Stimulated activated naive B cell treated with anti-CD40 and anti-IgM and Interleukin-4, amounts not matched to agents 10 μg/mL and 1 μg/mL and 100 μg/mL, for 72 hours (primary cell): Measurements from ENCODE around the gene NSFL1C.

Experiments used
- ATAC-seq, 2 donors: fragments of 150-1000 bp; cut with Tn5 transposase; replicated peaks; 2 replicates each; pipeline ENCODE4 v1.10.0; 2021; ENCODE audit warnings: moderate library complexity in 1 of 2
- DNase-seq: peaks from one replicate; pipeline ENCODE4 v3.0.0; 2021
- H3K27ac Mint-ChIP-seq: one replicate; pipeline ENCODE4 v1.8.0; 2022; ENCODE audit warnings: mild to moderate bottlenecking, mixed read lengths
- H3K27me3 Mint-ChIP-seq, 2 donors: one replicate each; pipeline ENCODE4 v1.8.0; 2022; ENCODE audit warnings: mixed read lengths in 2 of 2
- H3K36me3 Mint-ChIP-seq, 2 donors: one replicate each; pipeline ENCODE4 v1.8.0; 2022; ENCODE audit warnings: mixed read lengths in 2 of 2, mild to moderate bottlenecking in 1 of 2
- H3K4me1 Mint-ChIP-seq, 2 donors: one replicate each; pipeline ENCODE4 v1.8.0; 2022; ENCODE audit warnings: mixed read lengths in 2 of 2, mild to moderate bottlenecking in 1 of 2
- H3K4me3 Mint-ChIP-seq, 2 donors: one replicate each; pipeline ENCODE4 v1.8.0; 2022; ENCODE audit warnings: mild to moderate bottlenecking in 2 of 2, mixed read lengths in 2 of 2, moderate library complexity in 1 of 2
- H3K9me3 Mint-ChIP-seq, 2 donors: one replicate each; pipeline ENCODE4 v1.8.0; 2022; ENCODE audit warnings: mixed read lengths in 2 of 2, mild to moderate bottlenecking in 1 of 2

Gene NSFL1C

DNA sequence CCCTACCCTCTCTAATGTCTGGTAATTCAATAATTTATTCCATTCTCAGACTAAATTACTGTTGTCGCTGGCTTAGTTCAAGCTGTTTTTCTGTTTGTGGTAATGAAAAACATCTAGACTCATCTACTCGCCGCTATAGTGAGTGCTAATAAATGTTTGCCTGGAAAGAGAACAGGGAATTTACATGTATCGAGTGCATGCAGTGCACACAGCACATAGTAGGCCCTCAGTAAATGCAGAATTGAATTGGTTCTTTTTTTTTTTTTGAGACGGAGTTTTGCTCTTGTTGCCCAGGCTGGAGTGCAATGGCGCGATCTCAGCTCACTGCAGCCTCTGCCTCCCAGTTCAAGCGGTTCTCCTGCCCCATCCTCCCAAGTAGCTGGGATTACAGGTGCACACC lies 7.7 kb upstream of the NSFL1C start:
- DNase-seq (no peak), ATAC-seq (no peak)
- Mint-ChIP-seq H3K9me3 (peaks cover 0 to 3% of the 10 kb centered on the region in 2 donors), H3K36me3 (no peaks in the 10 kb centered on the region), H3K27me3 (peaks cover 5 to 7% of the 10 kb centered on the region in 2 donors), H3K4me3 (no peak overlapping the region), H3K27ac (no peak overlapping the region), H3K4me1 (peaks cover 21 to 24% of the 10 kb centered on the region in 2 donors)

DNA sequence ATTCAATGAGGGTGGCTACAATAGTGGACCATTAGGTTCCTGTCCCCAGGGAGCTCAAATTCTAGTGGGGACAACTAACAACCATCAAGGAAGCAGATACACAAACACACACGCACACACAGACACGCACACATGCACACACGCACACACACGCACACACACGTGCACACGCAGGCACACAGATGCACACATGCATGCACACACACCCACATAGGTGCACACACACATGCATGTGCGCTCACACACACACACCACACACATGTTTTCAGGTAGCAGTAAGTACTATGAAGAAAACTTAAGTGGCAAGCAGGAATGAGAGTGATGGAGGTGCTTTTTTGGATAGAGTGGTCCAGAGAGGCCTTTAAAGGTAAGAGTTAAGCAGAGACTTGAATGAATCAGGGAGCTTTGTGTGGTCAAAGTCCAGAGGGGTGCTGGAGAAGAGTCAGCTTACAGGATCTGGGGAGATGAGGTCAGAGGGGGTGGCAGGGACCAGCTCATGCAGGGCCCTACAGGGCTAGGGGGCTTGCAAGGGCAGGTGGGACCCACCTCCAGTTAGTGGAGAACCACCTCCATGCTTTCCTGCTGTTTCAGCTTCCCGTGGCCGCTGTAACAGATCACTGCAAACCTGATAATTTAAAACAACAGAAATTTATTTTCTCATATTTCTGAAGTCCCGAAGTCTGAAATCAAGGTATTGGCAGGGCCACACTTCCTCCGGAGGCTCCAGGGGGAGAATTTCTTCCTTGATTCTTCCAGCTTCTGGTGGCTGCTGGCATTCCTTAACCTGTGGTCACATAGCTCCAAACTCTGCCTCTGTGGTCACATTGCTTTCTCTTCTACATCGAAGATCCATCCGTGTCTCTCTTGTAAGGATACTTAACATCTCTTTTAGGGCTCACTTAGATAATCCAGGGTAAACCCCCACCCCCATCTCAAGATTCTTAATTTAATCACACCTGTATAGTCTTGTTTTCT lies 6.9 kb upstream of the NSFL1C start:
- Mint-ChIP-seq H3K27ac (peak overlapping the region; percentile 83), H3K4me1 (peaks cover 21 to 29% of the 10 kb centered on the region in 2 donors), H3K27me3 (peaks cover 2 to 7% of the 10 kb centered on the region in 2 donors), H3K9me3 (peaks cover 0 to 3% of the 10 kb centered on the region in 2 donors), H3K36me3 (no peaks in the 10 kb centered on the region), H3K4me3 (no peak overlapping the region)
- DNase-seq = no peak
- no peak for ATAC-seq

DNA sequence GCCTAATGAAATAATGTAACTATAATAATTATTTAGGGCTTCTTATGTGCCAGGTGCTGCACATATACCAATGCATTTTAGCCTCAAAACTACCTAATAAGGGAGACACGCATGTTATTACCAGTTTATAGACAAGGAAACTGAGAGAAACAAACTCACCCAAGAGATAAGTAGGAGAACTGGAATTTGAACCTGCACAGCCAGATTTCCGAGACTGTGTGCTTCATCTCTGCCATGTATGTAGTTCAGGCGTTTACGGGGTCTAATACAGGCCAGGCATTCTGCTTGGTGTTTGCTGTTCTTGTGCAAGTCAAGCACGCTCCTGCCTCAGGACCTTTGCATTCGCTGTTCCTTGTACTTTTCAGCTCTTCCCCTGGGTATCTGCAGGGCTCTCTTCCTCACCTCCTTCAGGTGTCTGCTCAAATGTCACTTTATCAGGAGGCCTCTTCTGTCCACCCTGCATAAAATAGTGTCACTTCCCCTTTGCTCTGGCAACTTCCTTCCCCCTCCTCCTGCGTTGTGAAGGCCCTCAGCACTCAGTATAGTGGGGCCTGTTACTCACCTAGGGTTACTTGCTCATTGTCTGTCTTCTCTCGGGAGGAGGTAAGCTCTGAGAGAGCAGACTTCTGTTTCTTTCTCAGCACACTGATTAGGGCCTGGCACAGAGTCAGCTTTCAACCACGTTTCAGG lies 6.1 kb upstream of the NSFL1C start:
- ATAC-seq (peak; percentile 86 to 89), DNase-seq (peak; percentile 25)
- H3K27me3 Mint-ChIP-seq = peaks cover 0 to 2% of the 10 kb centered on the region in 2 donors
- H3K36me3 Mint-ChIP-seq = no peaks in the 10 kb centered on the region
- peak overlapping the region; percentile 83 for H3K27ac Mint-ChIP-seq
- peaks cover 27 to 34% of the 10 kb centered on the region in 2 donors for H3K4me1 Mint-ChIP-seq
- peaks cover 3 to 5% of the 10 kb centered on the region in 2 donors for H3K9me3 Mint-ChIP-seq
- H3K4me3 Mint-ChIP-seq = no peak overlapping the region

DNA sequence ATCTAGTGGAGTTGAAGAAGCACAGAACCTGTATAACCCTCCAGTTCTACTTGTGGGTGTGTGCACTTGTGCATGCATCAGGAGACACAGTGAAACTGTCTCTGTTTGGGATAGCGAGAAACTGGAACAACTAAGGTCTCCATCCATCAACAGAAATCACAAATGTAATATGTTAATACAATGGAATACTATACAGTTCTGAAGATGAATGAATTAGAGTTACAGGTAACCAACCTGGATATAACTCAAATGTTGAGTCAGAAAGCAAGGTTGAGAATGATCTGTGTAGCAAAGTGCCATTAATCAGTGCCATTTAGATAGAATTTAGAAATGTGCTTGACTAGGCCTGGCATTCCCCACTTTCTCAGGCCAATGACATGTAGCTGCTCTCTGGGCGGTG lies 4.6 kb upstream of the NSFL1C start:
- DNase-seq (no peak), ATAC-seq (no peak)
- H3K36me3 Mint-ChIP-seq = no peaks in the 10 kb centered on the region
- H3K4me1 Mint-ChIP-seq = peaks cover 35 to 40% of the 10 kb centered on the region in 2 donors
- H3K27ac Mint-ChIP-seq = no peak overlapping the region
- H3K4me3 Mint-ChIP-seq = no peak overlapping the region
- H3K9me3 Mint-ChIP-seq = peaks cover 3 to 5% of the 10 kb centered on the region in 2 donors
- no peaks in the 10 kb centered on the region for H3K27me3 Mint-ChIP-seq

DNA sequence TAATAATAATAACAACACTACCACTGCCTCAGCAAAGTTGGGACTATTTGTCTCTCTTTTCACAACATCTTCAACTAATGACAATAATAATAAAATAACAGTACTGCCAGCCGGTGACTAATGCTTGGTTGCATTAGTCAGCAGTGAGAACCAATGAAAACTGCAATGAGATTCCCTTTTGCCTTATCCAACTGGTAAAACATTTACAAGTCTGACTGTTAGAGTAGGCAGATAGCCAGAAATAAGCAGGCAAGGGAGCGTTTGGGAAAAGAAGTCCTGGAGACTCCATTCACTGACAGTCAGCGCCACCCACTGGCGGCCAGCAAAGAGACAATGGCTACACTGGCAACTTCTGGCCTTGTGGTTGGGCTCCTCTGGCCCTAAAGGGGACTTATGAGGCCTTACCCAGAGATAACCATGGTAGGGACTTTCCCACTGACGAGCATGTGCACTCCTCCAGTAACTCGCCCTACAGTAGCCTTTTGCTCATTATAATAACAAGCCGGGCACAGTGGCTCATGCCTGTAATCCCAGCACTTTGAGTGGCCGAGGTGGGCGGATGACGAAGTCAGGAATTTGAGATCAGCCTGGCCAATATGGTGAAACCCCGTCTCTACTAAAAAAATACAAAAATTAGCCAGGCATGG lies 3.4 kb upstream of the NSFL1C start:
- DNase-seq (peak; percentile 41), ATAC-seq (peak; percentile 33 to 51)
- Mint-ChIP-seq H3K27ac (peak overlapping the region; percentile 51), H3K4me1 (peaks cover 41 to 47% of the 10 kb centered on the region in 2 donors), H3K36me3 (no peaks in the 10 kb centered on the region), H3K9me3 (peaks cover 3 to 5% of the 10 kb centered on the region in 2 donors), H3K4me3 (no peak overlapping the region), H3K27me3 (no peaks in the 10 kb centered on the region)

DNA sequence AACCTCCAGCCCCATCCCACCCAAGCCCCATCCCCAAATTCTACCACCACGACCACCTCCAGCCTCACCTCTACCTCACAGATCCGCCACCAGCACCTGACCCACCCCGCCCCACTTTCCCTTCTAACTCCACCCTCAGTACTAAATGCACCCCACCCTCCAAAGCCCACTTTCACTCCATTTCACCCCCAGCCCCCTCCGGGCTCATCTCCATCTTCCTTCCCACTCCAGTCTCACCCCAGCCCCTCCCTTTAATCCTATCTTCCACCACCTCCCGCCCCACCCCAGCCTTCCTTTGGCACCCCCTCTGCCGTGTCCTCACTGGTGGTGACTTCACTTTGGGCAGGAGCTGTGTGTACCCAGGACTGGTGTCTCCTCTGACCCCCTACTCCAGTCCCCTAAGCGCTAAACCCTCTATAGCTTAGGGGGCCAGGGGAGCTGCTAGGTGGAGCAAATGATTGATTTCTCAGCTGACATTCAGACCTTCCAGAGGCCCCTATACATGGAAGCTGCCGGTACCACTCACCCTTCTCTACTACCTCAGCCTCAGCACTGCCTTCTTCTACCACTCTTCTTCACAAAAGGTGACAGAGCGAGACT lies 2.8 kb upstream of the NSFL1C start:
- H3K36me3 Mint-ChIP-seq = peaks cover 0 to 1% of the 10 kb centered on the region in 2 donors
- no peak for DNase-seq
- H3K27ac Mint-ChIP-seq = no peak overlapping the region
- H3K27me3 Mint-ChIP-seq = no peaks in the 10 kb centered on the region
- peaks cover 3 to 5% of the 10 kb centered on the region in 2 donors for H3K9me3 Mint-ChIP-seq
- ATAC-seq = no peak
- H3K4me1 Mint-ChIP-seq = peaks cover 46 to 53% of the 10 kb centered on the region in 2 donors
- no peak overlapping the region for H3K4me3 Mint-ChIP-seq

DNA sequence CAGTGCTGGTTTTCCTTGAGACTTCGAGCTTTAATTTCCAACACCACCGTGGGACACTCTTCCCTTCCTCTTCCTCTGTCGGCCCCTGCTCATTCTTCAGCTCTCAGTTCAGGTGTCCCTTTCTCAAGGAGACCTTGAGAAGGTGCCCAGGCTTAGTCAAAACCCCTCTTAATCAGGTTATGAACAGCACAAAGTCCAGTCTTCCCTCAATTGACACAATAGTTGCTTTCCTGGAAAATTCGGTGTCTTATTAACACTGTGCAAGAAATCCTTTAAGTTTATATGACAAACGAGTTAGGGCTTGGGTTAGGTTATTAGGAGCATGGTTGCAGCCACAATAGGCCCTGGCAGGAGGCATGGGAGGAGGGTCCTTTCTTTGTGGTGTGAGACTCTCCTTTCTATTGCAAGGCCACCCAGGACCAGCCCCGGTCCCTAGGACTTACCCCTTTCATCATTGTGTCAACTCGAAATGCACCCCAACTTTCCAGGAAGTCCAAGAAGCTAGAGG lies 1.5 kb upstream of the NSFL1C start:
- Mint-ChIP-seq H3K4me1 (peaks cover 55 to 64% of the 10 kb centered on the region in 2 donors), H3K9me3 (peaks cover 3 to 5% of the 10 kb centered on the region in 2 donors), H3K36me3 (peaks cover under 1 to 7% of the 10 kb centered on the region in 2 donors), H3K27me3 (no peaks in the 10 kb centered on the region), H3K4me3 (peak overlapping the region; percentile 89 to 93), H3K27ac (peak overlapping the region; percentile 95)
- DNase-seq = no peak
- no peak for ATAC-seq

DNA sequence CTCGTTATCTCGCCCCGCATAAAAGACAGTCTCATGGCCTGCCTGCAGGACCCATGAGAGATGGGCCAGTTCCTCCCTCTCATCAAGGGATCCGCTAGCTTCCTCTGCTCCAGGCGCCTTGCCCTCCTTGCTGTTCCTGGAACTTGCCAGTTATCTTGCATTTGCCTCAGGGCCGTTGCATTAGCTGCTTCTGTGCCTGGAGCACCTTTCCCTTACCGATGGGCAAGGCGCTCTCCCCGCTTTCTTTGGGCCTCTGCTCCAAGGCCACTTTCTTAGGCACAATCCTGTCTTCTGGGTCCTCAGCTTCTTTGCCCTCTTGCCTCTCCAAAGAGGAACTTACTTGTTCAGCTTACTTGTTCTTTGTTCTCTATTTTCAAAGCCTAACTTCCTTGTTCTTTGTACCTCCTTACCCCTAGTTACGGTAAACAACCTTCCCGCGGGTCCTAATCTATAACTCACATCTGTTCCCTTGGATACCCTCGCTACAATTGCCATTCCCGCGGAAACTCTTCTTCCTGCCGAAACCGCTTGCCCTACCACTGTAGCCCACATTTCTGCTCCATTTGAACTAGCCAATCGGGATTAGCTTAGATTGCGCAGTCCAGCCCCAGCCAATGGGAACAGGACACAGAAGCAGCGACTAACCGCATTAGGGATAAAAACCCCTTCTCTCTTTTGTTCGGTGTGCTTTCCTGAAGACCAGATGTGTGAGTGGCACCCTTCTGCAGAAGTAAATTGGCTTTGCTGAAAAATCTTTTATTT lies 887 bp upstream of the NSFL1C start:
- Mint-ChIP-seq H3K4me1 (peaks cover 51 to 61% of the 10 kb centered on the region in 2 donors), H3K4me3 (peak overlapping the region; percentile 89 to 93), H3K27me3 (no peaks in the 10 kb centered on the region), H3K36me3 (peaks cover 5 to 11% of the 10 kb centered on the region in 2 donors), H3K27ac (peak overlapping the region; percentile 95), H3K9me3 (peaks cover 2 to 5% of the 10 kb centered on the region in 2 donors)
- ATAC-seq (peak; percentile 19 to 45), DNase-seq (peak; percentile 19)

DNA sequence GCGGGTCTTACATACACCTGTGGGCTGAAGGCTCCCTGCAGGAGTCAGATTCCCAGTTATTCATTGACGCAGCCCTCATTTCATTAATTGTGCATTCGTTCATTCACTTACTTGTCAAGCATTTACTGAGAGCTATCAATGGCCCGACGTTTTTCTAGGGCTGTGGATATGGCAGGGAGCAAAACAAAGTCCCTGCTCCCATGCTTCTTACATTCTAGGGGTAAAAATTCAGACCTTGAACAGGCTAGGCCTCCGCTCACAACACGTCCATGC lies 369 bp upstream of the NSFL1C start:
- H3K27ac Mint-ChIP-seq = peak overlapping the region; percentile 95
- peaks cover 5 to 11% of the 10 kb centered on the region in 2 donors for H3K36me3 Mint-ChIP-seq
- peaks cover 51 to 60% of the 10 kb centered on the region in 2 donors for H3K4me1 Mint-ChIP-seq
- peaks cover 2 to 5% of the 10 kb centered on the region in 2 donors for H3K9me3 Mint-ChIP-seq
- no peak for DNase-seq
- ATAC-seq = no peak
- H3K4me3 Mint-ChIP-seq = peak overlapping the region; percentile 89 to 93
- H3K27me3 Mint-ChIP-seq = no peaks in the 10 kb centered on the region

DNA sequence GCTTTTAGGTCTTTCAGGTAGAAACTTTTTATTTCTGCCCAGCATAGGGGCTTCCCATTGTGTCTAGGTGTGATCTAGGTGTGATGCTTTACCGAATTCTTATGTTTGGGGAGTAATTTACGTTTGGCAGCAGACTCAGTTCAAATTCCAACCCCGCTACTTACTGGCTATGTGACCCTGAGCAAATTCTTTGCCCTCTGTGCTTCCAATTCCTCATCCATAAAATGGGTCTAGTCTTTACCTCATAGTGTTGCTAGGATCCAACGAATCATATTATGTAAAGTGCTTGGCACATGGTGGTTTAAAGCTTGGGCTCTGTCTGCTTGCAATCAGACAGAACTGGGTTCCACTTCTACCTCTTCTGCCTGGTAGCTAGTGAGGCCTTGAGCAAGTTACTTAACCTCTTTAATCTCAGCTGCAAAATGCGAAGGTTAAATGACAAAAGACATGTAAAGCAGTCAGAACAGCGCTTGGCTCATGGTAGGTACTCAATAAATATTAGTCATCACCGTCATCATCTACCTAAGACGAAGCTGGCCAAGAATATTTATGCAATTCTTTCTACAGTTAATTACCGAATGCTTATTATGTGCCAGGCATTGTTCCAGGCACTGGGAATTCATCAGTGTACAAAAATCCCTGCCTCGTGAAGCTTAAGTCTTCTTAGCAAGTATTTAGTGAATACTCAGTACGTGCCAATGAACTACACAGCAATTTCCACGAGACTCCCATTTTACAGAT lies 1.0 kb downstream of the NSFL1C start:
- Mint-ChIP-seq H3K27ac (peak overlapping the region; percentile 91), H3K4me3 (peak overlapping the region; percentile 89 to 93), H3K36me3 (peaks cover 10 to 19% of the 10 kb centered on the region in 2 donors), H3K27me3 (no peaks in the 10 kb centered on the region), H3K9me3 (peaks cover 2 to 5% of the 10 kb centered on the region in 2 donors), H3K4me1 (peaks cover 45 to 69% of the 10 kb centered on the region in 2 donors)
- DNase-seq = no peak
- no peak for ATAC-seq

DNA sequence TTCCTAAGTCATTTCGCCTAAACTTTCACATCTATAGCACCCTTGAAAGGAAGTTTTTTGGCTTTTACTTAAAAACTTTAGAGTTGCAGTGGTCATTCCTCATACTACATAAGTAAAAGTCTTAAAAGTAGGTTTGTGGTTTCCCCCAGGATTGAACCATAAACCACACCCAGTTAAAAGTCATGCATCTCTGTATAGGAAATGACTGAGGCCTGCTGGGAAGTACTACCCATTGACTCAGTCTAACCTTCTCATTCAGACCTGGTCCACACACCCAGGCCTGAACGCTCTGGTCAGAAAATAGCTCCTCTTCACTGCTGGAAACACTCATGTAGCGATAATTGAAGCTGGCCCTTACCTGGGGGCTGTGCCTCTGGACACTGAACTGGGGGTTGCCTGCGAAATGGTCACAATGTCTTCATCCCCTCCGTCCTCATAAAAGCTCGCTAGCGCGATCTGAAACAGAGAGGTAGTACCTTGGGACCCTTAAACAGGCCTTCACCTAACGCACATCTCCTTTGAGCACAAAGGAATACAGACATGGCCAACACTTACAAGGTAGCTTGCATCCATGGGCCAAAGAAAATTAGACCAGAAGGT lies 2.6 kb downstream of the NSFL1C start:
- ATAC-seq = no peak
- Mint-ChIP-seq H3K4me1 (peaks cover 41 to 58% of the 10 kb centered on the region in 2 donors), H3K9me3 (peaks cover 2 to 5% of the 10 kb centered on the region in 2 donors), H3K27ac (no peak overlapping the region), H3K4me3 (no peak overlapping the region), H3K36me3 (peaks cover 19 to 33% of the 10 kb centered on the region in 2 donors), H3K27me3 (no peaks in the 10 kb centered on the region)
- DNase-seq = no peak

DNA sequence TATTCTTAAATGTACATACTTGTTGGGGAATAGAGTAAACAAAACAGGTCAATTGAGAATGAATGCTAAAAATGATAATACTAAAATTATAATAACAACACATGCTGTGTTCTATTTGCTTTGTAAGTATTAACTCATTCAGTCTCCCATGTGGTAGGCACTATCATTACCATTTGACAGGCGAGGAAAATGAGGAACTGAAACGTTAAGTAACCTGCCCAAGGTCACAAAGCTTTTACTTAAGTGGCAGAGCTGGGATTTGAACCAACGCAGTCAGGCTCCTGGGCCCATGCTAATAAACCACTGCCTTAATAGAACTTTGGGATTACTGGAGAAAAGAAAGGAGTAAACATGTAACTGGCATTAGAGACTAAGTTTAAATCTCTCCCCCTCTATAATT lies 3.8 kb downstream of the NSFL1C start:
- Mint-ChIP-seq H3K27ac (no peak overlapping the region), H3K4me1 (peaks cover 37 to 53% of the 10 kb centered on the region in 2 donors), H3K27me3 (no peaks in the 10 kb centered on the region), H3K4me3 (no peak overlapping the region), H3K36me3 (peaks cover 27 to 44% of the 10 kb centered on the region in 2 donors), H3K9me3 (no peaks in the 10 kb centered on the region)
- no peak for DNase-seq
- ATAC-seq = no peak
